CD4-positive, CD25-positive, alpha-beta regulatory T cell (primary cell): ENCODE results near the gene ARHGAP4. TPM values are rescaled to one million over a fixed set of nuclear protein-coding genes. Genes with fewer than 3 reads are reported as not detected.
A peak's percentile ranks its signal among the peaks of the same experiment; 100 is the strongest.

Experiments used
- ATAC-seq, 2 donors: fragments of 150-1000 bp; cut with Tn5 transposase; one replicate each; pipeline ENCODE4 v1.10.0; 2021; ENCODE audit warnings: low read depth in 2 of 2, moderate number of reproducible peaks in 2 of 2, moderate library complexity in 1 of 2
- DNase-seq, 3 donors: peaks; one replicate each; pipeline versions ENCODE4 v3.0.0 to v3.0.0-alpha.2; 2012 to 2022; ENCODE audit warnings: mixed read lengths in 1 of 3
- H3K27ac ChIP-seq: one replicate; pipeline ENCODE4 v1.7.0; 2013; ENCODE audit warnings: mild to moderate bottlenecking, low read length; ENCODE audit not compliant: insufficient read depth, poor library complexity, severe bottlenecking
- H3K27me3 ChIP-seq: one replicate; pipeline ENCODE4 v1.7.0; 2013; ENCODE audit warnings: low read length; ENCODE audit not compliant: control insufficient read depth, insufficient read depth
- H3K36me3 ChIP-seq: one replicate; pipeline ENCODE4 v1.7.0; 2013; ENCODE audit warnings: mild to moderate bottlenecking, low read length, moderate library complexity; ENCODE audit not compliant: control insufficient read depth, insufficient read depth
- H3K4me1 ChIP-seq: 2 replicates; pipeline ENCODE4 v1.7.0; 2013; ENCODE audit warnings: mild to moderate bottlenecking, low read length; ENCODE audit not compliant: insufficient read depth, control insufficient read depth, poor library complexity, severe bottlenecking
- H3K4me3 ChIP-seq: one replicate; pipeline ENCODE4 v1.7.0; 2013; ENCODE audit warnings: low read depth, mild to moderate bottlenecking, low read length, moderate library complexity
- H3K9me3 ChIP-seq, 2 experiments: 1 replicate in 1 of 2; 2 replicates in 1 of 2; pipeline ENCODE4 v1.7.0; 2013; ENCODE audit warnings: low read length in 2 of 2, mild to moderate bottlenecking in 1 of 2, moderate library complexity in 1 of 2; ENCODE audit not compliant: control insufficient read depth in 2 of 2
- H3K27ac Mint-ChIP-seq, 3 donors: one replicate each; pipeline ENCODE4 v1.8.0; 2020 to 2022; ENCODE audit warnings: mild to moderate bottlenecking in 3 of 3, mixed read lengths in 3 of 3, moderate library complexity in 2 of 3
- H3K27me3 Mint-ChIP-seq: one replicate; pipeline ENCODE4 v1.8.0; 2022; ENCODE audit warnings: mild to moderate bottlenecking, mixed read lengths
- H3K36me3 Mint-ChIP-seq: one replicate; pipeline ENCODE4 v1.8.0; 2020; ENCODE audit warnings: mixed read lengths
- H3K4me1 Mint-ChIP-seq, 4 donors: one replicate each; pipeline ENCODE4 v1.8.0; 2020 to 2022; ENCODE audit warnings: mixed read lengths in 4 of 4, mild to moderate bottlenecking in 1 of 4
- H3K4me3 Mint-ChIP-seq, 4 donors: one replicate each; pipeline ENCODE4 v1.8.0; 2020 to 2022; ENCODE audit warnings: mild to moderate bottlenecking in 4 of 4, mixed read lengths in 4 of 4, moderate library complexity in 3 of 4
- H3K9me3 Mint-ChIP-seq, 7 donors: one replicate each; pipeline ENCODE4 v1.8.0; 2020 to 2022; ENCODE audit warnings: mixed read lengths in 7 of 7, mild to moderate bottlenecking in 3 of 7, moderate library complexity in 2 of 7
- polyA plus RNA-seq, 4 donors: library from polyadenylated mRNA; unstranded; fragments of 300-500 nt; fragmentation: Illumina TruSeq; gene quantifications; one replicate each; pipeline ENCODE4 v1.2.3, GENCODE V29; 2021
- total RNA-seq: library from RNA; stranded (reverse); gene quantifications from one replicate; pipeline ENCODE4 v1.2.3, GENCODE V29; 2022

ARHGAP4 gene
- total and polyA plus RNA-seq, 5 donors from 2014 or later: 73.5 to 459 (median 81.2) TPM

DNA sequence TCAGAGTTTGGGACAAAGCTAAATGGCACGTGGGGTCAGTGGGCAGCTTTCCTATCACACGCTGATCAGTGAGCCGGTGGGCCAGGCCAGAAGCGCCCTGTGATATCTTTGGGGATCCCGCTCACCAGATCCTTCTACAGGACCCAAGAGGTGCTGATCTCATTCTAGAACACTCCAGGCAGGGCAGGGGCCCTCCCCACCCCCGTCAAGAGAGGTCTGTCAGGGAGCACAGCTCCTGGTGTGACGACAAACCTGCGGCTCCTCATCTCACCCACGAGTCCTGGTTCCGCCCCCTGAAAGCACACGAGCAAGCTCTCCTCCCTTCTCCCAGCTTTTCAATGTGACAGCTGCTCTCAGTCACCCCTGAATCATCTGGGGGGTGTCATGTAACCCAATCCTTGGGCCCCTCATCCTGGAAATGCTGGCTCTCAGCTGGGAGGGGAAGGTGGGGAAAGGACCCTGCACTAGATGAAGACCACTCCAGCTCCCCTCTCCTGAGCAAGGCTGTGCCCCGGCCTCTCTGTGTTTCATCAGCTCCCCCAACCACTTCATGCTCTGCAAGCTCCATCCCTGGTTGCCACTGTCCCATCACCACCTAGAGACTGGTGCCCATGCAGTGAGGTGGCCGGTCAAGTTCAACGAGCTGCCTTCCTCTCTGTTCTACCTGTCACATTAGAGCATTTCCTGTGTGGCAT lies 40.9 kb upstream of the ARHGAP4 start:
- Mint-ChIP-seq H3K4me3 (peak overlapping the region; percentile 89 to 100 (median 98)), H3K27me3 (peaks cover 4% of the 10 kb centered on the region), H3K36me3 (peaks cover 11% of the 10 kb centered on the region), H3K9me3 (peaks cover 0 to 1% (median 0%) of the 10 kb centered on the region in 7 donors), H3K27ac (peak overlapping the region; percentile 89 to 97 (median 94)), H3K4me1 (peaks cover 0 to 51% (median 12%) of the 10 kb centered on the region in 4 donors)
- Histone ChIP-seq H3K27me3 (no peaks in the 10 kb centered on the region), H3K36me3 (peaks cover 20% of the 10 kb centered on the region), H3K4me1 (peaks cover 42% of the 10 kb centered on the region), H3K27ac (peak overlapping the region; percentile 97), H3K4me3 (peak overlapping the region; percentile 73), H3K9me3 (no peaks in the 10 kb centered on the region)
- ATAC-seq: no peak
- DNase-seq: no peak

DNA sequence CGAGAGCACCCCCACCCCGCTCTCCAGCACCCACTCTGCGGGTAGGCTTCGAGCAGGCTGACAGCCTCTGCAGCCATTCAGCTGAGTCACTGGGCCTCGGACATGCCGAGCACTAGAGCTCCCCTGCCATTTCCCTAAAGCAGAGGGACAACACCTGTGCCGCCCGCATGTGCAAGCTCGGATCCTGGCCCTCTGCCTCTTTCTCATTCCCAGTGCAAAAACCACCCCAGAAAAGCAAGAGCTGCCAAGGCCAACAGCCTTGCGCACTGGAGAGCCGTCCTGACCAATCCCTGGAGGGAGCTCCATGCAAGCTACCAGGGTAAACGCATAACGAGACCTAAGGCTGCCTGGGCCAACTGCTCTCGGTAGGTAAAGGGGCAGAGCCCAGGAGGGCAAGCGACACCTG lies 40.2 kb upstream of the ARHGAP4 start:
- peaks cover 0 to 1% (median 0%) of the 10 kb centered on the region in 7 donors for H3K9me3 Mint-ChIP-seq

DNA sequence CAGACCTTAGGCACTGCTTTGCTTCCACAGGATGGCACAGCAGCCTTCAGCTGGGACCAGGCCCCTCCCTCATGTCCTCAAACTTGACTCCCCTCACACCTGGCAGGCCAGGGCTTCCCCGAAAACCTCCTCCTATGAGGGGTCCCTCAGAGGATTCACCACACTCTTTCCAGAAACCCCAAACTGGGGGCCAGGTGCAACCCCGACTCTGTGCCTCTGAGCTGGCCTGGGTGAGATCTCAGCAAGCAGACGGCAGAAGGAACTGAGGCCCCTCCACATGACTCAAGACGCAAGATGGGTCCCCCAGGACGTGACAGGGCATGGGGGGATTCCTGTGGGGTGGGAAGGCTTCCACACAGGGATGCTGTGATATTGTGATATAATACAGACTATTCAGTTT lies 39.3 kb upstream of the ARHGAP4 start:
- ATAC-seq: no peak
- Histone ChIP-seq H3K27ac (no peak overlapping the region), H3K4me3 (no peak overlapping the region), H3K9me3 (no peaks in the 10 kb centered on the region), H3K4me1 (peaks cover 42% of the 10 kb centered on the region), H3K27me3 (no peaks in the 10 kb centered on the region), H3K36me3 (peaks cover 35% of the 10 kb centered on the region)
- peaks cover 0 to 51% (median 12%) of the 10 kb centered on the region in 4 donors for H3K4me1 Mint-ChIP-seq
- peak overlapping the region in 3 of 4 donors; percentile 15 to 65 (median 48) for H3K4me3 Mint-ChIP-seq
- H3K9me3 Mint-ChIP-seq: peaks cover 0 to 1% (median 0%) of the 10 kb centered on the region in 7 donors
- no peaks in the 10 kb centered on the region for H3K27me3 Mint-ChIP-seq
- peak overlapping the region in 2 of 3 donors; percentile 62 to 87 for H3K27ac Mint-ChIP-seq
- peaks cover 18% of the 10 kb centered on the region for H3K36me3 Mint-ChIP-seq
- DNase-seq: no peak

More for the DNA sequence above, 40.2 kb upstream of the ARHGAP4 start:
- Histone ChIP-seq H3K36me3 (peaks cover 27% of the 10 kb centered on the region), H3K4me3 (peak overlapping the region; percentile 73), H3K27me3 (no peaks in the 10 kb centered on the region), H3K27ac (peak overlapping the region; percentile 97), H3K4me1 (peaks cover 42% of the 10 kb centered on the region), H3K9me3 (no peaks in the 10 kb centered on the region)
- Mint-ChIP-seq H3K27me3 (peaks cover under 1% of the 10 kb centered on the region), H3K4me1 (peaks cover 0 to 51% (median 12%) of the 10 kb centered on the region in 4 donors), H3K4me3 (peak overlapping the region in 2 of 4 donors; percentile 34 to 100), H3K36me3 (peaks cover 11% of the 10 kb centered on the region), H3K27ac (peak overlapping the region in 2 of 3 donors; percentile 89 to 94)
- ATAC-seq (no peak), DNase-seq (no peak)

DNA sequence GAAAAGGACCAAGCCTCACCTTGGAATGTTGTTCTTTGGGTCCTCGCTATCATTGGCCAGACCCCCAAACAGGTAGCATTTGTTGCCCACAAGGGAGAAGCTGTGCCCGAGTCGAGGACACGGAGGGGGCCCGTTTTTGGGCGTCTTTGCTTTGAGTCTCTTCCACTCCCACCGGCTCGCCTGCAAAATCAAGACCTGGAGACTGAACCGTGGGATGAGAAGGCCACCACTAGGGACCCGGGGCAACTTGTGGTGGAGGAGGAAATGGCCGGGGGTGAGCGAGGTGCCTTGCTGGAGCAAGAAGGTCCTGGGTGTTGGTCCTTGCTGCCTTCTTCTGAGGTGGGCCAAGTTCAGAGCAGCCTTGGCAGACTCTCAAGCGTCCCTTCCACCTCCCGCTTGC lies 38.0 kb upstream of the ARHGAP4 start:
- no peak overlapping the region for H3K27ac ChIP-seq
- Mint-ChIP-seq H3K27me3 (no peaks in the 10 kb centered on the region), H3K9me3 (peaks cover 0 to 1% (median 0%) of the 10 kb centered on the region in 7 donors), H3K36me3 (peaks cover 16% of the 10 kb centered on the region), H3K4me1 (peaks cover 0 to 45% (median 12%) of the 10 kb centered on the region in 4 donors), H3K27ac (no peak overlapping the region), H3K4me3 (peak overlapping the region in 1 of 4 donors; percentile 19)
- no peak for DNase-seq
- H3K36me3 ChIP-seq: peaks cover 46% of the 10 kb centered on the region
- no peaks in the 10 kb centered on the region for H3K9me3 ChIP-seq
- H3K27me3 ChIP-seq: no peaks in the 10 kb centered on the region
- ATAC-seq: no peak
- H3K4me3 ChIP-seq: no peak overlapping the region
- peaks cover 35% of the 10 kb centered on the region for H3K4me1 ChIP-seq

DNA sequence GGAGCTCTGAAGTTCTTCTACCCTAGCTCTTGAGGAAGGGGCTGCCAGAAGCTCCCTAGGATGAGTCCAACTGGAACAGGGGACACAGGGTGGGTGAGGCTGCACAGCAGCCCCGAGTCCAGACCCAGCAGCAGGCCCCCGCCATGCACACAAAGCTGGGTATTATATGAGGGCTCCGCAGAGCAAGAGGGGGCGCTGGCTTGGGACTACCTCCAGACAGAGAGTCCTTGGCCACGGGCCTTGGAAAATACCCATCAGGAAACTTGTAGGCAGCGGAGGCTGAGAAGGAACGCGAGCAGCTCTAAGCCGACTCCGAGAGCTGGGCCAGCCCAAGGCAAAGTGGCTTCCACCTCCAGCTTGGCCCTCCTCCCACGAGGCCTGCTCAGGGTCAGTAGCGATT lies 37.5 kb upstream of the ARHGAP4 start:
- peaks cover 16% of the 10 kb centered on the region for H3K36me3 Mint-ChIP-seq
- ATAC-seq: no peak
- no peaks in the 10 kb centered on the region for H3K27me3 Mint-ChIP-seq
- Histone ChIP-seq H3K27ac (no peak overlapping the region), H3K4me3 (no peak overlapping the region), H3K9me3 (no peaks in the 10 kb centered on the region), H3K4me1 (peaks cover 30% of the 10 kb centered on the region), H3K27me3 (no peaks in the 10 kb centered on the region), H3K36me3 (peaks cover 52% of the 10 kb centered on the region)
- no peak for DNase-seq
- H3K9me3 Mint-ChIP-seq: peaks cover 0 to 1% (median 0%) of the 10 kb centered on the region in 7 donors
- H3K4me1 Mint-ChIP-seq: peaks cover 0 to 41% (median 12%) of the 10 kb centered on the region in 4 donors
- no peak overlapping the region for H3K4me3 Mint-ChIP-seq
- no peak overlapping the region for H3K27ac Mint-ChIP-seq

DNA sequence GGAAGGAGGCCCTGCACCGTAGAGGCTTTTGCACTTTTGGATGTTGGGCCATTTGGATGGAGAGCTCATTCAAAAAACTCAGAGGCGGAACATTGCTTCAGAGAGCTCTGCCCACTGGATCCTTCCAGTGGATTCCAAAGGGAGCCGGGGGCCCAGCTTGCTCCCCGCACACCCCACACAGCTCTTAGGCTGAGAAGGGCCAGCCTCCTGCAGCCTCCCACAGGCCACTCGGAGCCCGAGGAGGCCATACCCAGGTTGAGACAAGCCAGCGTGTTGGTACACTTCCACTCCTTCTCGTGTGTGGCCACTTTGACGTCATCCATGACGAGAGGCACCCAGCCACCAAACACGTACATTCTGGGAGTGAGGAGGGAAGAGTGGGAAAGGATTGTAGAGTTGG lies 35.2 kb upstream of the ARHGAP4 start:
- Mint-ChIP-seq H3K9me3 (peaks cover 0 to 3% (median 0%) of the 10 kb centered on the region in 7 donors), H3K36me3 (peaks cover 23% of the 10 kb centered on the region), H3K4me3 (no peak overlapping the region), H3K27ac (no peak overlapping the region), H3K4me1 (peaks cover 0 to 19% (median 0%) of the 10 kb centered on the region in 4 donors), H3K27me3 (no peaks in the 10 kb centered on the region)
- ATAC-seq (no peak), DNase-seq (no peak)
- no peaks in the 10 kb centered on the region for H3K27me3 ChIP-seq
- no peaks in the 10 kb centered on the region for H3K9me3 ChIP-seq
- peaks cover 72% of the 10 kb centered on the region for H3K36me3 ChIP-seq
- H3K4me1 ChIP-seq: peaks cover 9% of the 10 kb centered on the region
- H3K4me3 ChIP-seq: no peak overlapping the region
- no peak overlapping the region for H3K27ac ChIP-seq

DNA sequence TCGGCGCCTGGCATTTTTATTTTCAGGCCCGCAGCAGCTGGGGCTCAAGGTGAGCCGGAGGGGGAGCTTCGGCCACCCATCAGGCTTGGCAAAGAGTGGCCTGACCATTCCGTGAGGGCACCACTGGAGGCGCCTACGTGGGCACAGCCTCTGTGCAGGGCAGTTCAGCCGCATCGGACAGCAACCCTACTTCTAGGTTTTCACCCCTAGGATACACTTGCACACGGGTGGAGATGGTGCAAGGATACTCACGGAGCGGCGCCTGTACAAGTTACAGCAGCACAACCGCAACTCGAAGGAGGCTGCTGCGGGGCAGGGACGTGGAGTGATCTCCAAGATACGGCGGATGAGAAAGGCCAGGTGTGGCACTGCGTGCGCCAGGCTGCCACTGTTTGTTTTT lies 34.7 kb upstream of the ARHGAP4 start:
- no peak overlapping the region for H3K4me3 ChIP-seq
- H3K27ac ChIP-seq: no peak overlapping the region
- H3K4me3 Mint-ChIP-seq: no peak overlapping the region
- peaks cover 4% of the 10 kb centered on the region for H3K4me1 ChIP-seq
- H3K27ac Mint-ChIP-seq: no peak overlapping the region
- H3K36me3 Mint-ChIP-seq: peaks cover 26% of the 10 kb centered on the region
- peaks cover 77% of the 10 kb centered on the region for H3K36me3 ChIP-seq
- H3K9me3 Mint-ChIP-seq: peaks cover 0 to 3% (median 0%) of the 10 kb centered on the region in 7 donors
- H3K9me3 ChIP-seq: no peaks in the 10 kb centered on the region
- H3K27me3 Mint-ChIP-seq: no peaks in the 10 kb centered on the region
- peaks cover 0 to 14% (median 0%) of the 10 kb centered on the region in 4 donors for H3K4me1 Mint-ChIP-seq
- H3K27me3 ChIP-seq: no peaks in the 10 kb centered on the region
- no peak for ATAC-seq
- DNase-seq: no peak

DNA sequence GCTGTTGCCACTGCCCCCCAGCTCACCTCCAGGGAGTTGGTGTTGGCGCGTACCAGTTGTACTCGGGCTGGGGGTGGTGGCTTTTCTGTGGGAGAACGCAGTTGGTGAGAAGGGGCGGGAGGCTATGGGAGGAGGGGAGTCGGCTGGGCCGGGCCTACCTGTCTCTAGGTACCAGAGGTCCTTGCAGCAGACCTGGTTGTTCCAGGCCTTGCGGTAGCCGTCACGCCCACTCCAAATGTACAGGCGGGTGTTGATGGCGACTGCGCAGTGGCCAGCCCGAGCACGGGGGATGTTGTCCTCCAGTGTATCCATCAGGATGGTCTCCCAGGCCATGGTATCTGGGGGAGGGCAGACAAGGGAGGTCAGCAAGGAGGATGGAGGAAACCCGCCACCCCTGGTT lies 34.0 kb upstream of the ARHGAP4 start:
- H3K4me3 ChIP-seq: no peak overlapping the region
- no peaks in the 10 kb centered on the region for H3K27me3 ChIP-seq
- Mint-ChIP-seq H3K4me1 (peaks cover 0 to 9% (median 0%) of the 10 kb centered on the region in 4 donors), H3K27me3 (no peaks in the 10 kb centered on the region), H3K4me3 (no peak overlapping the region), H3K9me3 (peaks cover 0 to 2% (median 0%) of the 10 kb centered on the region in 7 donors), H3K27ac (no peak overlapping the region), H3K36me3 (peaks cover 26% of the 10 kb centered on the region)
- no peaks in the 10 kb centered on the region for H3K4me1 ChIP-seq
- no peaks in the 10 kb centered on the region for H3K9me3 ChIP-seq
- H3K36me3 ChIP-seq: peaks cover 80% of the 10 kb centered on the region
- no peak for ATAC-seq
- H3K27ac ChIP-seq: no peak overlapping the region
- no peak for DNase-seq
